ENCODE data around the gene PODXL.

GRCh38 chr7:131471250-131472004 lies 85.0 kb downstream of the PODXL start:
- TF ChIP-seq GATA2 (IDR thresholded peaks at IDR 0.05; ENCODE audit: low read depth, low read length) = no peak
- no peak for TF ChIP-seq GATA3 (IDR thresholded peaks at IDR 0.05; ENCODE audit: low read depth, low read length)
